Measurements from ENCODE around the gene FGF3. TPM values are rescaled to one million over a fixed set of nuclear protein-coding genes. Genes with fewer than 3 reads are reported as not detected.

FGF3 gene
- total and polyA plus RNA-seq, 10 of the 15 experiments (the other 5 are each of a cell fraction or from before 2014, with no cell fraction given), result not detected

DNA sequence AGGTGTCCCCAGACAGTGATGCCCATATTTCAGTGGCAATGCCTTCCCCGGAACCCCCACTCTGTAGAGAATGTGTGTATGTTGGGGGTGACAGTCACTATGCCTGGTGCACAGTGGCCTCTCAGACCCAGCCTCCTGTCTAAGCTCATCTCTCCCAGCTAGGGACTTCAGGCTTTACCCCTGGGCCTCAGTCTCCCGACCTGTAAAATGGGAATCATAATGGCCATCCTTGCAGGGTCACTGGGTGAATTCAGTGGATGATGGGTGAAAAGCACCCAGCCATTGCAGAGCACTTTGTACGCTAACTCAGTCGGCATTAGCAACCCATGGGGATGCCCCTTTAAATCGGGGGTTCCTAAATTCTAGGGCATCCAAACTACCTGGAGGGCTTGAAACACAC is 18.9 kb downstream of the FGF3 start:
- in situ Hi-C loops (cut with MboI) (no loop called here), intact Hi-C loops (cut with micrococcal nuclease; ENCODE audit: unreplicated experiment) (no loop called here)
- Histone ChIP-seq H3K4me2 (ENCODE audit: control insufficient read depth, insufficient read depth) (no peak overlapping the region), H4K20me1 (ENCODE audit: control insufficient read depth, insufficient read depth) (no peaks in the 10 kb centered on the region), H2AFZ (ENCODE audit: control insufficient read depth, low read depth, low read length) (no peak overlapping the region), H3K79me2 (ENCODE audit: control insufficient read depth, insufficient read depth, low read length) (no peaks in the 10 kb centered on the region), H3K27me3 (replicated peaks in 1 of 2; ENCODE audit: control insufficient read depth in 2 of 2, insufficient read depth in 2 of 2, low read length in 1 of 2) (no peaks in the 10 kb centered on the region), H3K27ac (ENCODE audit: control insufficient read depth, insufficient read depth) (no peak overlapping the region), H3K4me3 (no peak overlapping the region), H3K9ac (ENCODE audit: control insufficient read depth, insufficient read depth, low read length) (no peak overlapping the region), H3K36me3 (ENCODE audit: control insufficient read depth in 2 of 2, insufficient read depth in 2 of 2, low read length in 1 of 2) (no peaks in the 10 kb centered on the region), H3K4me1 (ENCODE audit: control insufficient read depth, insufficient read depth, low read length) (no peaks in the 10 kb centered on the region), H3K9me3 (replicated peaks; ENCODE audit: control insufficient read depth, insufficient read depth, low read length) (no peaks in the 10 kb centered on the region; the same call in 2 of the 3 replicates)
- FAIRE-seq (no peak), DNase-seq (ENCODE audit: low read depth, low spot score) (no peak), ATAC-seq (no peak)
- CTCF ChIA-PET, result interaction anchor here (0.5 kb wide), 1 partner anchor 104 kb away, joined by 3 read pairs; no protein-coding TSS in a partner anchor
- SMC1A ChIA-PET (ENCODE audit: uncharacterized antibody, unreplicated experiment), result no interaction called here
- RAD21 ChIA-PET (ENCODE audit: unreplicated experiment), result no interaction called here
- TF ChIP-seq, protein P1, sequence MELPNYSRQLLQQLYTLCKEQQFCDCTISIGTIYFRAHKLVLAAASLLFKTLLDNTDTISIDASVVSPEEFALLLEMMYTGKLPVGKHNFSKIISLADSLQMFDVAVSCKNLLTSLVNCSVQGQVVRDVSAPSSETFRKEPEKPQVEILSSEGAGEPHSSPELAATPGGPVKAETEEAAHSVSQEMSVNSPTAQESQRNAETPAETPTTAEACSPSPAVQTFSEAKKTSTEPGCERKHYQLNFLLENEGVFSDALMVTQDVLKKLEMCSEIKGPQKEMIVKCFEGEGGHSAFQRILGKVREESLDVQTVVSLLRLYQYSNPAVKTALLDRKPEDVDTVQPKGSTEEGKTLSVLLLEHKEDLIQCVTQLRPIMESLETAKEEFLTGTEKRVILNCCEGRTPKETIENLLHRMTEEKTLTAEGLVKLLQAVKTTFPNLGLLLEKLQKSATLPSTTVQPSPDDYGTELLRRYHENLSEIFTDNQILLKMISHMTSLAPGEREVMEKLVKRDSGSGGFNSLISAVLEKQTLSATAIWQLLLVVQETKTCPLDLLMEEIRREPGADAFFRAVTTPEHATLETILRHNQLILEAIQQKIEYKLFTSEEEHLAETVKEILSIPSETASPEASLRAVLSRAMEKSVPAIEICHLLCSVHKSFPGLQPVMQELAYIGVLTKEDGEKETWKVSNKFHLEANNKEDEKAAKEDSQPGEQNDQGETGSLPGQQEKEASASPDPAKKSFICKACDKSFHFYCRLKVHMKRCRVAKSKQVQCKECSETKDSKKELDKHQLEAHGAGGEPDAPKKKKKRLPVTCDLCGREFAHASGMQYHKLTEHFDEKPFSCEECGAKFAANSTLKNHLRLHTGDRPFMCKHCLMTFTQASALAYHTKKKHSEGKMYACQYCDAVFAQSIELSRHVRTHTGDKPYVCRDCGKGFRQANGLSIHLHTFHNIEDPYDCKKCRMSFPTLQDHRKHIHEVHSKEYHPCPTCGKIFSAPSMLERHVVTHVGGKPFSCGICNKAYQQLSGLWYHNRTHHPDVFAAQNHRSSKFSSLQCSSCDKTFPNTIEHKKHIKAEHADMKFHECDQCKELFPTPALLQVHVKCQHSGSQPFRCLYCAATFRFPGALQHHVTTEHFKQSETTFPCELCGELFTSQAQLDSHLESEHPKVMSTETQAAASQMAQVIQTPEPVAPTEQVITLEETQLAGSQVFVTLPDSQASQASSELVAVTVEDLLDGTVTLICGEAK (IDR thresholded peaks at IDR 0.05; ENCODE audit: borderline replicate concordance), result no peak
- 58% methylated on average over 5 of the region's 5 CpGs for WGBS (ENCODE audit: insufficient coverage, insufficient replicate concordance, low lambda C conversion rate, missing lambda C conversion rate)
- BruUV-seq (replicated peaks), result no TSS peak
- POLR2A ChIA-PET, result no interaction called here

DNA sequence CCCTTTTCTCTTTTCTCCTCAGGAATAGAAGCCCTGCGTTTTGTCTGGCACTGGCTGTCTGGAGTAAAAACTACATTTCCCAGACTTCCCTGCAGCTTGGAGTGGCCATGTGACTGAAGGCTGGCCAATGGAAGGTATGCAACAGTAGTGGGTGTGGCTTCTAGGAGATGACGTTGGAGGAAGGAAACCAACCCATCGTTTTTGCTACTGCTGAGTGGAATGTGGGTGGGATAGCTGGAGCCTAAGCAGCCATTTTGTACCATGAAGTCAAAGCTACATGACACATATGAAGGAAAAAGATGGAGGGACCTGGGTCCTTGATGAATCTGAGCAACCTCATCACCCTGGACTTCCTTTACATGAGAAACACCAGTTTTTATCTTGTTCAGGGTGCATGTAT is 19.6 kb downstream of the FGF3 start:
- Histone ChIP-seq H3K4me1 (ENCODE audit: control insufficient read depth, insufficient read depth, low read length) (no peaks in the 10 kb centered on the region), H3K79me2 (ENCODE audit: control insufficient read depth, insufficient read depth, low read length) (no peaks in the 10 kb centered on the region), H3K36me3 (ENCODE audit: control insufficient read depth in 2 of 2, insufficient read depth in 2 of 2, low read length in 1 of 2) (no peaks in the 10 kb centered on the region), H3K4me2 (ENCODE audit: control insufficient read depth, insufficient read depth) (no peak overlapping the region), H2AFZ (ENCODE audit: control insufficient read depth, low read depth, low read length) (no peak overlapping the region), H3K27me3 (replicated peaks in 1 of 2; ENCODE audit: control insufficient read depth in 2 of 2, insufficient read depth in 2 of 2, low read length in 1 of 2) (no peaks in the 10 kb centered on the region), H3K9me3 (replicated peaks; ENCODE audit: control insufficient read depth, insufficient read depth, low read length) (no peaks in the 10 kb centered on the region; the same call in 2 of the 3 replicates), H3K27ac (ENCODE audit: control insufficient read depth, insufficient read depth) (no peak overlapping the region), H3K4me3 (no peak overlapping the region), H3K9ac (ENCODE audit: control insufficient read depth, insufficient read depth, low read length) (no peak overlapping the region), H4K20me1 (ENCODE audit: control insufficient read depth, insufficient read depth) (no peaks in the 10 kb centered on the region)
- POLR2A ChIA-PET, result no interaction called here
- intact Hi-C loops (cut with micrococcal nuclease; ENCODE audit: unreplicated experiment), result no loop called here
- BruUV-seq (replicated peaks), result no TSS peak
- WGBS (ENCODE audit: insufficient coverage, insufficient replicate concordance, low lambda C conversion rate, missing lambda C conversion rate), result 19% methylated on average over 3 of the region's 3 CpGs
- SMC1A ChIA-PET (ENCODE audit: uncharacterized antibody, unreplicated experiment), result no interaction called here
- RAD21 ChIA-PET (ENCODE audit: unreplicated experiment), result no interaction called here
- ATAC-seq (peak; percentile 61; the same call in 2 of the 3 replicates), DNase-seq (ENCODE audit: low read depth, low spot score) (no peak), FAIRE-seq (no peak)
- CTCF ChIA-PET, result no interaction called here
- in situ Hi-C loops (cut with MboI), result no loop called here
- TF ChIP-seq, protein P2, sequence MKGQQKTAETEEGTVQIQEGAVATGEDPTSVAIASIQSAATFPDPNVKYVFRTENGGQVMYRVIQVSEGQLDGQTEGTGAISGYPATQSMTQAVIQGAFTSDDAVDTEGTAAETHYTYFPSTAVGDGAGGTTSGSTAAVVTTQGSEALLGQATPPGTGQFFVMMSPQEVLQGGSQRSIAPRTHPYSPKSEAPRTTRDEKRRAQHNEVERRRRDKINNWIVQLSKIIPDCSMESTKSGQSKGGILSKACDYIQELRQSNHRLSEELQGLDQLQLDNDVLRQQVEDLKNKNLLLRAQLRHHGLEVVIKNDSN (IDR thresholded peaks at IDR 0.05; ENCODE audit: borderline replicate concordance, extremely low read length, insufficient read depth, low read depth, low read length), result peak; percentile 64
- TF ChIP-seq SRF (IDR thresholded peaks at IDR 0.05; ENCODE audit: low read depth in 2 of 2, low read length in 2 of 2) (no peak), ZBED1 (IDR thresholded peaks at IDR 0.05; ENCODE audit: borderline replicate concordance) (no peak), NFXL1 (IDR thresholded peaks at IDR 0.05; ENCODE audit: borderline replicate concordance) (no peak), HCFC1 (IDR thresholded peaks at IDR 0.05; ENCODE audit: low read length) (peak; percentile 45; the same call in 1 of the 2 replicates), NR2F1 (conservative IDR thresholded peaks at IDR 0.05) (no peak)
- TF ChIP-seq, protein P3, sequence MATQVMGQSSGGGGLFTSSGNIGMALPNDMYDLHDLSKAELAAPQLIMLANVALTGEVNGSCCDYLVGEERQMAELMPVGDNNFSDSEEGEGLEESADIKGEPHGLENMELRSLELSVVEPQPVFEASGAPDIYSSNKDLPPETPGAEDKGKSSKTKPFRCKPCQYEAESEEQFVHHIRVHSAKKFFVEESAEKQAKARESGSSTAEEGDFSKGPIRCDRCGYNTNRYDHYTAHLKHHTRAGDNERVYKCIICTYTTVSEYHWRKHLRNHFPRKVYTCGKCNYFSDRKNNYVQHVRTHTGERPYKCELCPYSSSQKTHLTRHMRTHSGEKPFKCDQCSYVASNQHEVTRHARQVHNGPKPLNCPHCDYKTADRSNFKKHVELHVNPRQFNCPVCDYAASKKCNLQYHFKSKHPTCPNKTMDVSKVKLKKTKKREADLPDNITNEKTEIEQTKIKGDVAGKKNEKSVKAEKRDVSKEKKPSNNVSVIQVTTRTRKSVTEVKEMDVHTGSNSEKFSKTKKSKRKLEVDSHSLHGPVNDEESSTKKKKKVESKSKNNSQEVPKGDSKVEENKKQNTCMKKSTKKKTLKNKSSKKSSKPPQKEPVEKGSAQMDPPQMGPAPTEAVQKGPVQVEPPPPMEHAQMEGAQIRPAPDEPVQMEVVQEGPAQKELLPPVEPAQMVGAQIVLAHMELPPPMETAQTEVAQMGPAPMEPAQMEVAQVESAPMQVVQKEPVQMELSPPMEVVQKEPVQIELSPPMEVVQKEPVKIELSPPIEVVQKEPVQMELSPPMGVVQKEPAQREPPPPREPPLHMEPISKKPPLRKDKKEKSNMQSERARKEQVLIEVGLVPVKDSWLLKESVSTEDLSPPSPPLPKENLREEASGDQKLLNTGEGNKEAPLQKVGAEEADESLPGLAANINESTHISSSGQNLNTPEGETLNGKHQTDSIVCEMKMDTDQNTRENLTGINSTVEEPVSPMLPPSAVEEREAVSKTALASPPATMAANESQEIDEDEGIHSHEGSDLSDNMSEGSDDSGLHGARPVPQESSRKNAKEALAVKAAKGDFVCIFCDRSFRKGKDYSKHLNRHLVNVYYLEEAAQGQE (IDR thresholded peaks at IDR 0.05; ENCODE audit: low read depth, low read length), result no peak
